ENCODE results near the gene SLC25A43. TPM values are rescaled to one million over a fixed set of nuclear protein-coding genes. Genes with fewer than 3 reads are reported as not detected.

SLC25A43 gene
- total and polyA plus RNA-seq, 2 experiments from 2014 or later, result 28.4 to 53.4 TPM

DNA sequence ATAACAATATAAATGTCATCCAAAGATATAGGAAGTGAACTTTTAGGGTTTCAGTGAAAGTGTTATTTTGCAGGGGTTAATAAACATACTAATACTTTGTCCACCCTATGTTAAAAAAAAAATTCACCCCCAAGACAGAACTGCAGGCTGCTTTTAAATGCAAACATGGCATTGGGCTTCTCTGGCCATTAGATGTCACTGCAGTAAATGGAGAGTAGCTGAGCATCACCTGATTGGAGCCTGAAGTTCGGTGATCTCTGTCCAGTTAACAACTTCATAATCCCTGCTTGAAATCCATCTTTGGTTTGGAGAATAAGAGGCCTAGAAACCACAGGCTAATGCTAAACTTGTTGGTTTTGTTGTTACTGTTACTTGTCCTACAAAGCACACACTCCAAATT, 18.7 kb downstream of the SLC25A43 start:
- Histone ChIP-seq H3K4me2 (ENCODE audit: unreplicated experiment) (no peak overlapping the region), H3K9me2 (ENCODE audit: insufficient read depth) (no peaks in the 10 kb centered on the region), H3K27ac (no peak overlapping the region), H3K36me3 (ENCODE audit: low read depth) (no peaks in the 10 kb centered on the region), H3K4me1 (ENCODE audit: insufficient read depth) (no peaks in the 10 kb centered on the region), H3F3A (ENCODE audit: insufficient read depth) (no peaks in the 10 kb centered on the region), H3K4me3 (no peak overlapping the region), H3K27me3 (replicated peaks; ENCODE audit: insufficient read depth) (no peaks in the 10 kb centered on the region), H3K79me2 (ENCODE audit: insufficient read depth) (peaks cover 14% of the 10 kb centered on the region; the same call in 1 of the 2 replicates), H3K9me3 (ENCODE audit: low read depth) (no peaks in the 10 kb centered on the region), H4K20me1 (ENCODE audit: insufficient read depth) (no peaks in the 10 kb centered on the region), H3K9ac (no peak overlapping the region), H2AFZ (no peak overlapping the region)
- DNase-seq, result no peak
- WGBS, 2 experiments (ENCODE audit: low coverage in 1 of 2, low lambda C conversion rate in 2 of 2, missing lambda C conversion rate in 2 of 2), result 91 to 100% methylated on average over 1 of the region's 1 CpG
- in situ Hi-C loops (cut with MboI), result no loop called here
- no peak for TF ChIP-seq EZH2 (IDR thresholded peaks at IDR 0.05; ENCODE audit: insufficient read depth, poor library complexity, severe bottlenecking)
- no peak for TF ChIP-seq EZH2phosphoT487 (IDR thresholded peaks at IDR 0.05; ENCODE audit: insufficient read depth, low read depth)

- H3K27ac ChIP-seq, result no peak overlapping the region
- no peak overlapping the region for H3K9ac ChIP-seq
- no peaks in the 10 kb centered on the region for H3K27me3 ChIP-seq (replicated peaks; ENCODE audit: insufficient read depth)
- no peak overlapping the region for H3K4me3 ChIP-seq
- no peak overlapping the region for H2AFZ ChIP-seq
- 93 to 100% methylated on average over 2 to 4 of the region's 4 CpGs for WGBS, 2 experiments (ENCODE audit: low coverage in 1 of 2, low lambda C conversion rate in 2 of 2, missing lambda C conversion rate in 2 of 2)
- no peaks in the 10 kb centered on the region for H3K9me2 ChIP-seq (ENCODE audit: insufficient read depth)
- no peaks in the 10 kb centered on the region for H3K4me1 ChIP-seq (ENCODE audit: insufficient read depth)
- in situ Hi-C loops (cut with MboI), result no loop called here
- H3K4me2 ChIP-seq (ENCODE audit: unreplicated experiment), result no peak overlapping the region
- H3K79me2 ChIP-seq (ENCODE audit: insufficient read depth), result peaks cover 2% of the 10 kb centered on the region; the same call in 1 of the 2 replicates
- H3K36me3 ChIP-seq (ENCODE audit: low read depth), result no peaks in the 10 kb centered on the region
- no peaks in the 10 kb centered on the region for H4K20me1 ChIP-seq (ENCODE audit: insufficient read depth)
- no peak for DNase-seq
- no peaks in the 10 kb centered on the region for H3F3A ChIP-seq (ENCODE audit: insufficient read depth)
- TF ChIP-seq EZH2 (IDR thresholded peaks at IDR 0.05; ENCODE audit: insufficient read depth, poor library complexity, severe bottlenecking) (no peak), EZH2phosphoT487 (IDR thresholded peaks at IDR 0.05; ENCODE audit: insufficient read depth, low read depth) (no peak)
- no peaks in the 10 kb centered on the region for H3K9me3 ChIP-seq (ENCODE audit: low read depth)
Measured at GRCh38 chrX:119419146-119419545, 20.0 kb downstream of the SLC25A43 start.

DNA sequence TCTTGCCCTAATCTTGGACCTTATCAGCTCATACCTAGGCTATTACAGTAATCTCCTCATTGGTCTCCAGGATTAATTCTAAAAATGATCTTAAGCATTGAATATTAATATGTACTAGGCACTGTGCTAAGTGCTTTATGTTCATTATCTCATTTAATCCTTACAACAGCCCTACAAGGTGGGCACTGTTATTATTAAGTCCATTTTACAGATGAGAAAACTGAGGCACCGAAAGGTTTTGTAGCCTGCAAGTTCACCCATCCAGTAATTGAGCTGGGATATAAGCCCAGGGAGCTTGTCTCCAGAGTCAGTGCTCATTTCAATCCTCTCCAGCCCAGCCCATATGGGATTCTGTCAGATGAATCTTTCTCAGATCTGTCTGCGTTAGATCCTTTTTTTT, 20.8 kb downstream of the SLC25A43 start:
- no peak for TF ChIP-seq EZH2phosphoT487 (IDR thresholded peaks at IDR 0.05; ENCODE audit: insufficient read depth, low read depth)
- TF ChIP-seq EZH2 (IDR thresholded peaks at IDR 0.05; ENCODE audit: insufficient read depth, poor library complexity, severe bottlenecking), result no peak
- 68 to 100% methylated on average over 1 to 2 of the region's 2 CpGs for WGBS, 2 experiments (ENCODE audit: low coverage in 1 of 2, low lambda C conversion rate in 2 of 2, missing lambda C conversion rate in 2 of 2)
- Histone ChIP-seq H3K27me3 (replicated peaks; ENCODE audit: insufficient read depth) (no peaks in the 10 kb centered on the region), H3K36me3 (ENCODE audit: low read depth) (no peaks in the 10 kb centered on the region), H3K9ac (no peak overlapping the region), H3K4me2 (ENCODE audit: unreplicated experiment) (no peak overlapping the region), H3K4me3 (no peak overlapping the region), H3K9me3 (ENCODE audit: low read depth) (no peaks in the 10 kb centered on the region), H3K27ac (no peak overlapping the region), H2AFZ (no peak overlapping the region), H3F3A (ENCODE audit: insufficient read depth) (no peaks in the 10 kb centered on the region), H4K20me1 (ENCODE audit: insufficient read depth) (no peaks in the 10 kb centered on the region), H3K9me2 (ENCODE audit: insufficient read depth) (no peaks in the 10 kb centered on the region), H3K79me2 (ENCODE audit: insufficient read depth) (no peaks in the 10 kb centered on the region), H3K4me1 (ENCODE audit: insufficient read depth) (no peaks in the 10 kb centered on the region)
- no peak for DNase-seq
- in situ Hi-C loops (cut with MboI), result no loop called here

- Histone ChIP-seq H3K4me2 (ENCODE audit: unreplicated experiment) (no peak overlapping the region), H3K4me1 (ENCODE audit: insufficient read depth) (no peaks in the 10 kb centered on the region), H3K79me2 (ENCODE audit: insufficient read depth) (no peaks in the 10 kb centered on the region), H3K27me3 (replicated peaks; ENCODE audit: insufficient read depth) (no peaks in the 10 kb centered on the region), H3K9me3 (ENCODE audit: low read depth) (no peaks in the 10 kb centered on the region), H3K27ac (no peak overlapping the region), H3K9me2 (ENCODE audit: insufficient read depth) (no peaks in the 10 kb centered on the region), H2AFZ (no peak overlapping the region), H3K4me3 (no peak overlapping the region), H3F3A (ENCODE audit: insufficient read depth) (no peaks in the 10 kb centered on the region), H3K9ac (no peak overlapping the region), H4K20me1 (ENCODE audit: insufficient read depth) (no peaks in the 10 kb centered on the region), H3K36me3 (ENCODE audit: low read depth) (no peaks in the 10 kb centered on the region)
- WGBS, 2 experiments (ENCODE audit: low coverage in 1 of 2, low lambda C conversion rate in 2 of 2, missing lambda C conversion rate in 2 of 2), result 93 to 96% methylated on average over 5 to 6 of the region's 7 CpGs
- TF ChIP-seq EZH2 (IDR thresholded peaks at IDR 0.05; ENCODE audit: insufficient read depth, poor library complexity, severe bottlenecking), result no peak
- no peak for TF ChIP-seq EZH2phosphoT487 (IDR thresholded peaks at IDR 0.05; ENCODE audit: insufficient read depth, low read depth)
- DNase-seq, result no peak
- in situ Hi-C loops (cut with MboI), result no loop called here
Measured at GRCh38 chrX:119421016-119421705, 22.0 kb downstream of the SLC25A43 start.
